H1 (cell line): ENCODE results near the gene TTC27. TPM values are rescaled to one million over a fixed set of nuclear protein-coding genes. Genes with fewer than 3 reads are reported as not detected.

Experiments
- HDAC2 ChIP-seq, 2 experiments: fragments of 300-600 bp in 1 of 2; sonication (generic) in 1 of 2; IDR thresholded peaks; 2 replicates each; pipeline ENCODE4 v1.6.1; 2011 to 2012; ENCODE audit warnings: low read depth in 2 of 2, low read length in 2 of 2, mild to moderate bottlenecking in 2 of 2, moderate library complexity in 2 of 2, borderline replicate concordance in 1 of 2, inconsistent platforms in 1 of 2
- HDAC6 ChIP-seq: IDR thresholded peaks from one replicate; pipeline ENCODE4 v1.7.1; 2012; ENCODE audit warnings: low read depth, mild to moderate bottlenecking, inconsistent platforms, low read length, moderate library complexity
- MAFK ChIP-seq: IDR thresholded peaks from 2 replicates; pipeline ENCODE4 v1.6.1; 2012; ENCODE audit warnings: low read depth, mild to moderate bottlenecking, improper control_type of control experiment, low read length
- polyA plus RNA-seq, 7 experiments: library from polyadenylated mRNA; depleted of rRNA in 3 of 7; stranded (reverse) in 5 of 7; unstranded in 2 of 7; fragments of >200 nt in 5 of 7; fragments of 200-250 nt in 2 of 7; gene quantifications; 1 replicate in 5 of 7; 2 replicates in 1 of 7; 4 replicates in 1 of 7; pipeline versions ENCODE4 v1.2.1 to v1.2.3, GENCODE V29; 2011 to 2013; ENCODE audit warnings: missing spikeins in 2 of 7, mixed read lengths in 2 of 7
- total RNA-seq: library from RNA; stranded (reverse); fragmentation: NEBNext Ultra II Directional; extraction: Animal tissue kit (Norgen Biotek cat#: 25700); gene quantifications from 2 replicates; pipeline ENCODE4 v1.2.1, GENCODE V29; 2021
- TF ChIP-seq, protein P1 (sequence below): IDR thresholded peaks from 2 replicates; pipeline ENCODE4 v1.6.1; 2012; ENCODE audit warnings: inconsistent platforms

Gene TTC27
- total and polyA plus RNA-seq, 2 of the 8 experiments (the other 6 are each of a cell fraction or from before 2014, with no cell fraction given), result 13.8 to 29.1 TPM

DNA sequence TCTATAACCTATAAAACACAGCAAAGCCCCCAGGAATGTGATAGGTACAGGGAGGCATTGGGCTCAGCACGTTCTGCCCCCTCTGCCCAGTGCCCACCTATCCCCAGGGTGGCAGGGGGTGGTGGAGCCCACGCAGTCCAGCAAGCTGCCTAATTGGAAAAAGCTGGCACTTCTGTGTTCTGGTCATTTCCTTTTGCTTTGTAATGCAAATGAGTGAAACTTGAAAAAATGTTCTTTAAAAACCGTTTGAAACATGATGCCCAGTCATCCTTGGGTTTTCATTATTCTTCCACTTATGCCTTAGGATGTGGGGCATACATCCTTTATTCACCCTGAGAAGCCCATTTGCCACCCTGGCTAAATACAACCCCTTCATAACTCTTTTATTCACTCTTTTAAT is 229.0 kb downstream of the TTC27 start (continued):
- TF ChIP-seq HDAC2 (IDR thresholded peaks at IDR 0.05; ENCODE audit: borderline replicate concordance in 1 of 2, low read depth in 2 of 2, low read length in 2 of 2) (no peak), MAFK (no peak), HDAC6 (no peak)
- TF ChIP-seq, protein P1, sequence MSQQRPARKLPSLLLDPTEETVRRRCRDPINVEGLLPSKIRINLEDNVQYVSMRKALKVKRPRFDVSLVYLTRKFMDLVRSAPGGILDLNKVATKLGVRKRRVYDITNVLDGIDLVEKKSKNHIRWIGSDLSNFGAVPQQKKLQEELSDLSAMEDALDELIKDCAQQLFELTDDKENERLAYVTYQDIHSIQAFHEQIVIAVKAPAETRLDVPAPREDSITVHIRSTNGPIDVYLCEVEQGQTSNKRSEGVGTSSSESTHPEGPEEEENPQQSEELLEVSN, result no peak
